K562 (cell line): Measurements from ENCODE around the gene CRLF3. TPM values are rescaled to one million over a fixed set of nuclear protein-coding genes. Genes with fewer than 3 reads are reported as not detected.

Experiments
- ARID1B ChIP-seq: fragments of 450-650 bp; IDR thresholded peaks from 2 replicates; pipeline ENCODE4 v1.6.1; 2016; ENCODE audit warnings: antibody characterized with exemption, mild to moderate bottlenecking, inconsistent platforms
- BMI1 ChIP-seq: fragments of 150-350 bp; IDR thresholded peaks from 2 replicates; pipeline ENCODE4 v1.6.1; 2014; ENCODE audit warnings: low read length
- CREM ChIP-seq: IDR thresholded peaks from 2 replicates; pipeline ENCODE4 v1.6.1; 2014; ENCODE audit warnings: antibody characterized with exemption, low read depth
- E2F4 ChIP-seq: sonication (generic); formaldehyde crosslinking; IDR thresholded peaks from 2 replicates; pipeline ENCODE4 v1.8.0; 2022; ENCODE audit warnings: mild to moderate bottlenecking, low read depth, missing genetic modification reagents
- MGA ChIP-seq: fragments of 450-650 bp; IDR thresholded peaks from 2 replicates; pipeline ENCODE4 v1.6.1; 2016; ENCODE audit warnings: mild to moderate bottlenecking, moderate library complexity
- PBX2 ChIP-seq, 2 experiments: IDR thresholded peaks in 1 of 2; conservative IDR thresholded peaks in 1 of 2; 2 replicates each; pipeline ENCODE4 v1.6.1; 2016; ENCODE audit warnings: low read depth in 2 of 2, mild to moderate bottlenecking in 1 of 2, missing compliant biosample characterization in 1 of 2, missing genetic modification characterization in 1 of 2, moderate library complexity in 1 of 2
- SREBF1 ChIP-seq: fragments of 150-350 bp; IDR thresholded peaks from 2 replicates; pipeline ENCODE4 v1.6.1; 2014; ENCODE audit warnings: antibody characterized with exemption, low read depth, low read length, borderline replicate concordance
- TAL1 ChIP-seq: fragments of 450-650 bp; IDR thresholded peaks from 2 replicates; pipeline ENCODE4 v1.6.1; 2016; ENCODE audit warnings: mild to moderate bottlenecking
- U2AF1 ChIP-seq: fragments of 200-400 bp; formaldehyde crosslinking; optimal IDR thresholded peaks from 2 replicates; pipeline ENCODE3; 2017; ENCODE audit warnings: mild to moderate bottlenecking, low read depth, low read length, moderate library complexity
- ZNF445 ChIP-seq: fragments of 250-450 bp; sonication (Bioruptor Pico); IDR thresholded peaks from 2 replicates; pipeline ENCODE4 v1.4.0; 2020; ENCODE audit warnings: low read depth, mild to moderate bottlenecking, moderate library complexity
- ZNF583 ChIP-seq: fragments of 250-450 bp; sonication (Bioruptor Pico); IDR thresholded peaks from 2 replicates; pipeline ENCODE4 v1.4.0; 2020
- ZNF785 ChIP-seq: fragments of 250-450 bp; sonication (Bioruptor Pico); IDR thresholded peaks from 2 replicates; pipeline ENCODE4 v1.4.0; 2020; ENCODE audit warnings: mild to moderate bottlenecking
- polyA plus RNA-seq, 8 experiments: library from polyadenylated mRNA; depleted of rRNA in 4 of 8; stranded (reverse) in 5 of 8; unstranded in 3 of 8; fragments of >200 nt; fragmentation: Nextera tagmentation in 2 of 8; fragmentation: Illumina TruSeq in 1 of 8; extraction: Ambion mirVana in 2 of 8; extraction: Trizol in 1 of 8; gene quantifications; 2 replicates each; pipeline versions ENCODE4 v1.2.1 to v1.2.3, GENCODE V29; 2011 to 2014; ENCODE audit warnings: inconsistent platforms in 1 of 8, missing spikeins in 1 of 8
- total RNA-seq, 7 experiments: library from RNA; depleted of rRNA in 6 of 7; stranded (reverse); fragments of >200 nt in 6 of 7; fragmentation: Illumina TruSeq in 2 of 7; extraction: Trizol in 2 of 7; gene quantifications; 2 replicates each; pipeline versions ENCODE4 v1.2.1 to v1.2.3, GENCODE V29; 2011 to 2021; ENCODE audit warnings: low replicate concordance in 1 of 7

The CRLF3 gene
- total and polyA plus RNA-seq, 9 of the 15 experiments (the other 6 are each of a cell fraction or from before 2014, with no cell fraction given) = 13.2 to 55.9 (median 29.8) TPM

GRCh38 chr17:30824356-30825145 lies at the start of gene CRLF3 (continued):
- no peak; the same call in 1 of the 2 replicates for TF ChIP-seq PBX2 (CRISPR knock-in tag; IDR thresholded peaks at IDR 0.05; ENCODE audit: low read depth)
- no peak for TF ChIP-seq PBX2 (tag; conservative IDR thresholded peaks at IDR 0.05; ENCODE audit: low read depth)
- 0 out of 2 replicates have a peak, but pooled peaks have one; percentile 11 for TF ChIP-seq ZNF583
- 0 out of 2 replicates have a peak, but pooled peaks have one; percentile 56 for TF ChIP-seq SREBF1
- TF ChIP-seq CREM = peak; percentile 72
- TF ChIP-seq E2F4 (CRISPR knock-in tag) = no peak
- peak; percentile 68 for TF ChIP-seq ARID1B
- TF ChIP-seq ZNF785 (CRISPR knock-in tag) = no peak
- TF ChIP-seq U2AF1 = peak; percentile 73
- TF ChIP-seq BMI1 = no peak
- TF ChIP-seq MGA = peak; percentile 87
- no peak for TF ChIP-seq ZNF445
- TF ChIP-seq TAL1 = peak; percentile 43; the same call in 1 of the 2 replicates
